ENCODE data around the gene SALL4.
"Not testable (repeated sequence)": the region's sequence is repeated elsewhere in the genome, so short reads cannot be mapped to it uniquely, and the experiment has no call there.

SALL4 gene

GRCh38 chr20:51763965-51764602 lies 38.2 kb downstream of the SALL4 start:
- no peak for DNase-seq

GRCh38 chr20:51760905-51761546 lies 41.3 kb downstream of the SALL4 start:
- DNase-seq: no peak

DNA sequence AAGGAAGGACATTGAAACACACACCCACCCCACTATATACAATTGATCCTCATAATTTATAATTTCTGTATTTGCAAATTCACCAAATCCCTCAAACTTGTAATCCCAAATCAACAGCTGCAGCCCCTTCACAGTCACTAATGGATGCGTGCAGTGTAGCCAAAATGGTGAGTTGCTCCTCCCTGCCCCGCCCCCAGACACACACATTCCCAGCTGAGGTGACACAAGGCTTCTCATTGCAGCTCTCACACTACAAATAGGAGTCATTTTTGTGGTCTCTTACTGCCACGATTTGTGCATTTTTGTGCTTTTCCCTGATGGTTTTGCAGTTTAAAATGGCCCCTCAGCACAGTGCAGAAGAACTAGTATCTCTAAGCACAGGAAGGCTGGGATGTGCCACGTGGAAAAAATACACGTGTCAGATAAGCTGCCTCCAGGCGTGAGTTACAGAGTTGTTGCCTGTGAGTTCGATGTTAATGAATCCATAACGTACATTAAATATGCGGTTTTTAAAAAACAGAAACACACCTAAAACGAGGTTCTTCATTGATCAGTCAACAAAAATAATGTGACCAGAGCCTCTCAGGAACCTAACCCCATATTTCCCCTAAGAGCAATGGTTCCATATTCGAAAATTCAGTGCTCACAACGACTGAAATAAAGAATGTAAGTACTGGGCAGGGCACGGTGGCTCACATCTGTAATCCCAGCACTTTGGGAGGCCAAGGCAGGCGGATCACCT lies 42.4 kb downstream of the SALL4 start:
- no peak for DNase-seq

DNA sequence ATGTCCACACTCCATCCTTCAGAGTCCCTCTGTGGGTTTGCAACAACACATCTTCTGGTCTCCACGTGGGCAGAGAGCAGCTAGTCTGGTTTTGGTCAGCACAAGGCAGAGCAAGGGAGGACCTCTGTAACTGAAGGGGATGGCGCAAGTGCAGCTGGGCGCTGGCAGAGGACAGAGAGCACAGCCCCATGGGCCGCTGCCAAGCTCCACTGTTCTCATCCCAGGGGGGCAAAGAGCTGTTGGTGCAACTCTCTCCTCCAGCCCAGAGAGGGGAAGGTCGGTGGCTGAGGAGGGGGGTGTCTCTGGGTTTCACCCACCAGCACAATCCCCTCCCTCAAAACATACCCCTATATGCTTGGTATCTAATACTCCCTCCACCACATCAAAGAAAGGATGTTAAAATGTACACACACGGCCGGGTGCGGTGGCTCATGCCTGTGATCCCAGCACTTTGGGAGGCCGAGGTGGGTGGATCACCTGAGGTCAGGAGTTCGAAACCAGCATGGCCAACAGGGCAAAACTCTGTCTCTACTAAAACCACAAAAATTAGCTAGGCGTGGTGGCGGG lies 43.3 kb downstream of the SALL4 start:
- DNase-seq: no peak

- DNase-seq: no peak
These were observed 45.1 kb downstream of the SALL4 start for GRCh38 chr20:51757226-51757625.

DNA sequence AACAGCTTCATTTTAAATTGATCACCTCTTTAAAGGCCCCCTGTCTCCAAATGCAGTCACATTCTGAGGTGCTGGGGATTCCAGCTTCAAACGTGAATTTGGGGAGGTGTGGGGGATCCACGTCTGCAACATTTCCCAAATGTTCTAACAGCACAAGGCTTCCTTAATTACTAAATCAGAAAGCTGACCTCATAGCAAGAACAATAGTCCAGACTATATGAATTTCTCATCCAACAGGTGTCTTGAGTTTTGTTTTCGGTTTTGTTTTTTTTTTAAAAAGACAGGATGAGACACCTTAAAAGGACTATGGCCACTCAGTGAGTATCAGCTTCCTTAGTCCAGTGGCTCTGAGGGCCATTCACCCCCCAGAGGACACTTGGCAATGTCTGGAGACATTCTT lies 45.7 kb downstream of the SALL4 start:
- DNase-seq: no peak

GRCh38 chr20:51753220-51753619 lies 49.1 kb downstream of the SALL4 start:
- DNase-seq: not testable (repeated sequence)

DNA sequence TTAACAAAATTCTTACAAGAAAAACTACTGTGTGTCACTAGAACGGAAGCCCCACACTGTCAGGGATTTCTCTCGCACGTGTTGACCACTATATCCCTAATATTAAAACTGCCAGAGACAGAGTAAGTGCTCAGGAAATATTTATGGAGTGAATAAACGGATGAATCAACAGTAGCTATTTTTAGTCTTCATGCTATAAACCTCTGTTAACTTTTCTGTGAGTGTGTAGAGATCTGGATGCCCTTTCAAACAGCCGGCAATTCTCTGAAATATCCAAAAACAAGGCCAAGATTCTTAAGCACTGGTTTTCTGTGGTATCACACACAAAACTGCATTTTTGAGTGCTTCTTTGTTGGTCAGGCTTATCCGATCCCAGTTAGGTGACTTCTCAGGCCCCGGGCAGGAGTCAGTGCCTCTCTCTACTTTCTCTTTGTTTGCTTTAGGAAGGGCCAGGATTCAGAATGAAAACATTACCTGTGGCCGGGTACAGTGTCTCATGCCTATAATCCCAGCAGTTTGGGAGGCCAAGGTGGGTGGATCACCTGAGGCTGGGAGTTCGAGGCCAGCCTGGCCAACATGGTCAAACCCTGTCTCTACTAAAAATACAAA lies 49.9 kb downstream of the SALL4 start:
- no peak for DNase-seq

DNA sequence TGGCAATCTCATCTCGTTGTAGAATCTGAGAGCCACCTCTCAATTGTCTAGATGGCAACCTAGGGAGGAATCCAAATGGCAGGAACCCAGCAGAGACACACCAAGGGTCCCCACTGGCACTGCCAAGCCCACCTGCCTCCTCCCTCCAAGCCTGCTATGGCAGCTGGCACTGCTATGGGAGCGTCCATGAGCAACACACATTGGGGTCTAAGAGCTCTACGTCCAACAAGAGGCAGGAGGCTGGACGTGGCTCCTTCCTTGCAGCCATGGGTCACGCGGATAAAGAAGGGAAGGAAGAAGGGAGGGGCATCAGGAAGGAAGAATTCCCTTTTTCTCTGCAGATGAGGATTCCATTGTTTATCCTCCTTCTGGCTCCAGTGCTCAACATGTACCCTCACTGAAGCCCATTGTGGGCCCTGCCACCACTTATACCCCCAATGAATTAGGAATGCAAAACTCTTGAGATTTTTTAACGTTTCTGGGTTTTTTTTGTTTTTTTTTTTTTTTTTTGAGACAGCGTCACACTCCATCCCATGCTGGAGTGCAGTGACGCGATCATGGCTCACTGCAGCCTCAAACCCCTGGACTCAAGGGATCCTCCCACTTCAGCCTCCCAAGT lies 51.4 kb downstream of the SALL4 start:
- no peak for DNase-seq

- no peak for DNase-seq
These were observed 52.1 kb downstream of the SALL4 start for GRCh38 chr20:51750037-51750769.

- no peak for DNase-seq
These were observed 52.7 kb downstream of the SALL4 start for GRCh38 chr20:51749674-51750036.

DNA sequence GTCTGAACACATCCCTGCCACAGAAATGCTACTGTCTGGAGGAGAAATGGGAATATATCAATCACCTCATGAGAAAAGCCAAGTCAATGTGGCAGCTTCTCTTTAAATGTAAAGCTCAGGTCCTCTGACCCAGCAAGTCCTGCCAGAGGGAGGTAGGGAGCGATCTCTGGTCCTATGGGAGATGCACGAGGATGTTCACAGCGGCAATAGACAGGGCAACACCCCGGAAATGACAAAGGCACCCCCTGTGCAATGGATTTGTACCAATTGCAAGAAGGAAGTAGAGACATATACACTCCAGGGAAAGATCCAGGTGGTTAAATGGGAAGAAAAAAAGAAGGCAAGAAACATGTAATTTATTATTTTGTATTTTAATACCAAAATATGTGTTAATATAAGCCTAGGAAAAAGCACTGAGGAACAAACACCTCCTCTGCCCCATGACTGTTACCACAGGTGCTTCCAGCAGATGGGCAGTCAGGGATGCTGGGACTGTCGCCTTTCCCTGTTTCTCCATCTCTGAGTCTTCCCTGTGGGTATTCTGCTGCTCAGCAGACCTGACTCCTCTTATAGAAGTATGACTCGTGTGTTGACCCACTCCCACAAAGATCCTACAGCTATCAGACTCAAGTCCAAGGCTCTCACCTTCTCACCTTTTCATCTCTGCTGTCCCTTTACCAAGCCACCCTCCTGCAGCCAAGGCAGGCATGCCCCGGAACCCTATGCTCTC lies 55.0 kb downstream of the SALL4 start:
- DNase-seq: no peak

- no peak for DNase-seq
These were observed 56.5 kb downstream of the SALL4 start for GRCh38 chr20:51745804-51746203.

- DNase-seq: no peak
These were observed 61.5 kb downstream of the SALL4 start for GRCh38 chr20:51740838-51741237.

GRCh38 chr20:51740308-51740707 lies 62.0 kb downstream of the SALL4 start:
- DNase-seq: not testable (repeated sequence)

GRCh38 chr20:51739722-51740249 lies 62.5 kb downstream of the SALL4 start:
- DNase-seq: no peak

- no peak for DNase-seq
These were observed 63.4 kb downstream of the SALL4 start for GRCh38 chr20:51738877-51739447.

DNA sequence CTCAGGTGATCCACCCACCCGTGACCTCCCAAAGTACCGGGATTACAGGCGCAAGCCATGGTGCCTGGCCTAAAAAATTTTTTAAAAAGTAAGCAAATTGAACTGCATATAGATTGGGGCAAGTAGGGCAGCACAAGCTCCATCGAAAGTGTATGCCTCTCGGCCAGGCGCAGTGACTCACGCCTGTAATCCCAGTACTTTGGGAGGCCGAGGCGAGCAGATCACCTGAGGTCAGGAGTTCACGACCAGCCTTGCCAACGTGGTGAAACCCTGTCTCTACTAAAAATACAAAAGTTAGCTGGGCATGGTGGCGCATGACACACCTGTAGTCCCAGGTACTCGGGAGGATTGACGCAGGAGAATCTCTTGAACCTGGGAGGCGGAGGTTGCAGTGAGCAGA lies 64.1 kb downstream of the SALL4 start:
- DNase-seq: not testable (repeated sequence)

GRCh38 chr20:51736947-51737346 lies 65.4 kb downstream of the SALL4 start:
- DNase-seq: no peak

DNA sequence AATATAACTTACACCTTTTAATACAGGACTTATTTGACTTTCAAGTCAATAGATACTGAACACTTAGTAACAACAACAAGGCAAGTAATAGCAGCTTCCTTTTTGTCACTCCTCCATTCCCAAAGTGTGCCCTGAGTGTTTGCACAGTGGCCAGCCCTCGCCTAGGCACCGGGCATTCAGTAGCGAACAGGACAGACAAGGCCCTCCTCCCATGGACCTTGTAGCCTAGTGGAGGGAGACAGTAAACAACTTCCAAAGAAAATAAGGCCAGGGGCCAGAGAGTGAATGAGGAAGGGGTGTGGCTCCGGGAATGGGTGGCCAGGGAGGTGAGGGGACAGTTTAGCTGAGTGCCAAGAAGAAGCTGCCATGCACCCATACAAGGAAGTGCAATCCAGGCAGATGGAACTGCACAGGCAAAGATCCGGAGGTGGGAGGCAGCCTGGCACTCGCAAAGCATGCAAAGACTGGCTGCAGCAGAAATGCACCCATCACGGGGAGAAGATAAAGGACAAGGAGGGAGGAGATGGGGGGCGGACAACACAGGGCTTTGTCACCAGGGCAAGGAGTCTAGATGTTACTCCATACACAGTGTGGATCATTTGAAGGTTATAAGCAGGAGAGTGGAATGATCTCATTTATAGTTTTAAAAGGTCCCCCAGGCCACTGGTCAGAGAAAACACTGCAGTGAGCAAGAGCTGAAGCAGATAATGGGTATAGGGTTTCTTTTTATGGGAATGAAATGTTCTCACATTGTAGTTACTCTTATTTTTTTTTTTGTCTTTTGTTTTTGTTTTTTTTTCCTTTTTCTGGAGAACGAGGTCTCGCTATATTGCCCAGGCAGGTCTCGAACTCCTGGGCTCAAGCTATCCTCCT lies 66.4 kb downstream of the SALL4 start:
- DNase-seq: no peak
